MM.1S (cell line): ENCODE results near the gene SEPTIN10.

ENCODE experiments used
- DNase-seq: peaks from one replicate; pipeline ENCODE4 v3.0.0-alpha.2; 2015
- H2AFZ ChIP-seq: fragments of 300-600 bp; sonication (generic); 2 replicates; pipeline ENCODE4 v1.6.0; 2016; ENCODE audit warnings: antibody characterized with exemption, low read length
- H3F3A ChIP-seq: fragments of 300-600 bp; sonication (generic); 2 replicates; pipeline ENCODE4 v1.6.1; 2016; ENCODE audit warnings: mild to moderate bottlenecking, antibody characterized with exemption, low read length, moderate library complexity, mixed read lengths; ENCODE audit not compliant: insufficient read depth
- H3K27ac ChIP-seq: fragments of 300-600 bp; sonication (generic); 2 replicates; pipeline ENCODE4 v1.5.1; 2016; ENCODE audit warnings: mild to moderate bottlenecking, low read length
- H3K27me3 ChIP-seq: fragments of 300-600 bp; sonication (generic); replicated peaks from 2 replicates; pipeline ENCODE4 v1.6.0; 2016; ENCODE audit warnings: low read length; ENCODE audit not compliant: insufficient read depth
- H3K36me3 ChIP-seq: fragments of 300-600 bp; sonication (generic); replicated peaks from 2 replicates; pipeline ENCODE4 v1.6.1; 2016; ENCODE audit warnings: mild to moderate bottlenecking, low read length, mixed read lengths; ENCODE audit not compliant: insufficient read depth
- H3K4me1 ChIP-seq: fragments of 300-600 bp; sonication (generic); 2 replicates; pipeline ENCODE4 v1.6.1; 2016; ENCODE audit warnings: low read length, mixed read lengths
- H3K4me2 ChIP-seq: fragments of 300-600 bp; sonication (generic); 2 replicates; pipeline ENCODE4 v1.6.0; 2016; ENCODE audit warnings: low read depth, low read length
- H3K4me3 ChIP-seq: fragments of 300-600 bp; sonication (generic); 2 replicates; pipeline ENCODE4 v1.5.1; 2016; ENCODE audit warnings: low read length, mixed read lengths
- H3K79me2 ChIP-seq: fragments of 300-600 bp; sonication (generic); 2 replicates; pipeline ENCODE4 v1.6.1; 2016; ENCODE audit warnings: mixed run types, low read length, mixed read lengths
- H3K9ac ChIP-seq: fragments of 300-600 bp; sonication (generic); 2 replicates; pipeline ENCODE4 v1.6.1; 2016; ENCODE audit warnings: low read length, mixed read lengths
- H3K9me2 ChIP-seq: fragments of 300-600 bp; sonication (generic); replicated peaks from 2 replicates; pipeline ENCODE4 v1.6.1; 2016; ENCODE audit warnings: mild to moderate bottlenecking, low read length, mixed read lengths; ENCODE audit not compliant: insufficient read depth
- H3K9me3 ChIP-seq: fragments of 300-600 bp; sonication (generic); replicated peaks from 2 replicates; pipeline ENCODE4 v1.6.1; 2016; ENCODE audit warnings: mild to moderate bottlenecking, low read length, mixed read lengths; ENCODE audit not compliant: insufficient read depth
- H4K20me1 ChIP-seq: fragments of 300-600 bp; sonication (generic); 2 replicates; pipeline ENCODE4 v1.6.1; 2016; ENCODE audit warnings: mild to moderate bottlenecking, low read length, moderate library complexity, mixed read lengths; ENCODE audit not compliant: insufficient read depth
- EZH2 ChIP-seq: fragments of 300-600 bp; sonication (generic); optimal IDR thresholded peaks from 2 replicates; pipeline ENCODE3; 2017; ENCODE audit warnings: low read depth, mild to moderate bottlenecking, antibody characterized with exemption, low read length, mixed read lengths
- EZH2phosphoT487 ChIP-seq: fragments of 300-600 bp; sonication (generic); IDR thresholded peaks from 2 replicates; pipeline ENCODE4 v1.6.1; 2018; ENCODE audit warnings: antibody characterized with exemption, low read length
- TF ChIP-seq, protein P1 (sequence below): fragments of 300-600 bp; sonication (generic); IDR thresholded peaks from 2 replicates; pipeline ENCODE4 v1.5.1; 2016; ENCODE audit warnings: antibody characterized with exemption, low read length, mixed read lengths

SEPTIN10 gene

DNA sequence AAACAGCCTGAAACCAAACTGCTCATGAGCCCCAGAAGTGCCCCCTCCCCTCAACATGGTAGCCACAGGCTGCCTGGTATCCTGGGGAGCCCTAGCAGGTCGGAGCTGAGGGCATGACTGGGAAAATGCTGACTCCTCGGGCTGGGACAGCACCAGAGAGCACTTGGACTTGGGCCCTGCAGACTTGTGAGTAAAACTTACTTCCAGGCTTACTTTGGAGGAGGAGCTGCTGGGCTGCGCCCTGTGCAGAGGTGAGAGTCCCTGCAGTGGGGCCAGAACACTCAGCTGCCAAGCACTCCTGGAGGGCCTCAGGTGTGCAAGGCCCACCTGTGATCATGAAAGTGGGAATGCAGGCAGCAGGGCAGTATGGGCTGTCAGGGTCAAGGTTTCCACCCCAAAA lies 119.4 kb downstream of the SEPTIN10 start:
- Histone ChIP-seq H3K4me3 (no peak overlapping the region), H3K36me3 (no peaks in the 10 kb centered on the region), H4K20me1 (no peaks in the 10 kb centered on the region), H3F3A (no peaks in the 10 kb centered on the region), H3K4me2 (no peak overlapping the region), H3K27me3 (no peaks in the 10 kb centered on the region), H3K4me1 (no peaks in the 10 kb centered on the region), H3K79me2 (no peaks in the 10 kb centered on the region), H3K9ac (no peak overlapping the region), H3K9me2 (no peaks in the 10 kb centered on the region), H3K9me3 (no peaks in the 10 kb centered on the region), H3K27ac (no peak overlapping the region), H2AFZ (no peak overlapping the region)
- no peak for DNase-seq
- no peak for TF ChIP-seq EZH2
- TF ChIP-seq EZH2phosphoT487, result no peak
- TF ChIP-seq, protein P1, sequence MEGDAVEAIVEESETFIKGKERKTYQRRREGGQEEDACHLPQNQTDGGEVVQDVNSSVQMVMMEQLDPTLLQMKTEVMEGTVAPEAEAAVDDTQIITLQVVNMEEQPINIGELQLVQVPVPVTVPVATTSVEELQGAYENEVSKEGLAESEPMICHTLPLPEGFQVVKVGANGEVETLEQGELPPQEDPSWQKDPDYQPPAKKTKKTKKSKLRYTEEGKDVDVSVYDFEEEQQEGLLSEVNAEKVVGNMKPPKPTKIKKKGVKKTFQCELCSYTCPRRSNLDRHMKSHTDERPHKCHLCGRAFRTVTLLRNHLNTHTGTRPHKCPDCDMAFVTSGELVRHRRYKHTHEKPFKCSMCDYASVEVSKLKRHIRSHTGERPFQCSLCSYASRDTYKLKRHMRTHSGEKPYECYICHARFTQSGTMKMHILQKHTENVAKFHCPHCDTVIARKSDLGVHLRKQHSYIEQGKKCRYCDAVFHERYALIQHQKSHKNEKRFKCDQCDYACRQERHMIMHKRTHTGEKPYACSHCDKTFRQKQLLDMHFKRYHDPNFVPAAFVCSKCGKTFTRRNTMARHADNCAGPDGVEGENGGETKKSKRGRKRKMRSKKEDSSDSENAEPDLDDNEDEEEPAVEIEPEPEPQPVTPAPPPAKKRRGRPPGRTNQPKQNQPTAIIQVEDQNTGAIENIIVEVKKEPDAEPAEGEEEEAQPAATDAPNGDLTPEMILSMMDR, result no peak

DNA sequence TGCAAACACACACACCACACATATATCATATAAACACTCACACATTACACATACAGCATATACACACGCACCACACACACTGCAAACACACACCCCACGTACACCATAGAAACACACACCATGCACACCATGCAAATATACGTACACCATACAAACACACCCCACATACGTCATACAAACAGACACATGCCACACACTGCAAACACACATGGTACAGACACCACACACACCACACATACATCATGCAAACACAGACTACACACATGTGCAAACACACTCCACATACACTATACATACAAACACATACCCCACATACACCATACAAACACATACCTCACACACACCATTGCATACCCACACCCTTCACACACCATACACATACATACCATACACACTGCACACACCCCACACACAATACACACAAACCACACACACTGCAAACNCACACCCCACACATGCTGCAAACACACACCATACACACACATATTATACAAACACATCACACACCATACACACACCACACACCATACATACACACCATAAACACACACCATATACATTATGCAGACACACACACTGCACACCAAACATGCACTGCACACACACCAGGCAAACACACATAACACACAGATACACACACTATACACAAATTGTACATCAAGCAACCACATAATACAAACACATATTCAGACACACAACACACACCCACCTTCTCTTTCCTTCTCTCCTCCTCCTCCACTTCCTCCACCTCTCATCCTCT lies 120.4 kb downstream of the SEPTIN10 start:
- TF ChIP-seq EZH2phosphoT487, result no peak

More for the DNA sequence above, 120.4 kb downstream of the SEPTIN10 start:
- H3K27ac ChIP-seq, result no peak overlapping the region
- no peak overlapping the region for H2AFZ ChIP-seq
- no peak overlapping the region for H3K9ac ChIP-seq
- H3K9me2 ChIP-seq, result no peaks in the 10 kb centered on the region
- no peak for DNase-seq
- H3K79me2 ChIP-seq, result no peaks in the 10 kb centered on the region
- no peaks in the 10 kb centered on the region for H3K36me3 ChIP-seq
- H3K4me2 ChIP-seq, result no peak overlapping the region
- no peaks in the 10 kb centered on the region for H3F3A ChIP-seq
- H3K9me3 ChIP-seq, result no peaks in the 10 kb centered on the region
- H4K20me1 ChIP-seq, result no peaks in the 10 kb centered on the region
- H3K27me3 ChIP-seq, result no peaks in the 10 kb centered on the region
- H3K4me3 ChIP-seq, result no peak overlapping the region
- no peaks in the 10 kb centered on the region for H3K4me1 ChIP-seq
